GM20431 (cell line): ENCODE measurements around the gene STK16.

ENCODE experiments used
- in situ Hi-C: fragments of 300-500 bp; cut with MseI, MboI; formaldehyde crosslinking; loops from one replicate; pipeline ENCODE4 v1.15.0; 2020; ENCODE audit warnings: low sequenced_read_pairs; ENCODE audit not compliant: unreplicated experiment

The STK16 gene

GRCh38 chr2:219213486-219214071 lies 31.7 kb upstream of the STK16 start:
- in situ Hi-C loops, result no loop called here

DNA sequence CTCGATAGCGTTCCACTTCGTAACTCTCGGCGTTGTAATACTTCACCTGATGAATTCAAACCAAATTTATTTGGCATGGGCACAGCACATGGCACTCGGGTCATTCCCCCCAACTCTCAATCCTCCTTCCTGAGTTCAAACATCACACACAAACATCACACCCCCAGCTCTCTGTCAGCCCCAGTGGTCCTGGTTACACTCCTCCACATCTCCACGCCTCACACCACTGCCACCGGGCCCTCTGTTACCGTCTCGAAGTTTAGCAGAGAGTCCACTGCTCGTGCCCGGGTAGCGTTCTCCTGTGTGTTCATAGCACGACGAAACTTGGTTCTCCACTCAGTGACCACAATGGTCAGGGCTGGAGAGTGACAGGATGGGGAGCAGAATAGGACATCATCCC lies 31.1 kb upstream of the STK16 start:
- in situ Hi-C loops, result no loop called here

GRCh38 chr2:219214786-219215185 lies 30.5 kb upstream of the STK16 start:
- in situ Hi-C loops, result no loop called here

DNA sequence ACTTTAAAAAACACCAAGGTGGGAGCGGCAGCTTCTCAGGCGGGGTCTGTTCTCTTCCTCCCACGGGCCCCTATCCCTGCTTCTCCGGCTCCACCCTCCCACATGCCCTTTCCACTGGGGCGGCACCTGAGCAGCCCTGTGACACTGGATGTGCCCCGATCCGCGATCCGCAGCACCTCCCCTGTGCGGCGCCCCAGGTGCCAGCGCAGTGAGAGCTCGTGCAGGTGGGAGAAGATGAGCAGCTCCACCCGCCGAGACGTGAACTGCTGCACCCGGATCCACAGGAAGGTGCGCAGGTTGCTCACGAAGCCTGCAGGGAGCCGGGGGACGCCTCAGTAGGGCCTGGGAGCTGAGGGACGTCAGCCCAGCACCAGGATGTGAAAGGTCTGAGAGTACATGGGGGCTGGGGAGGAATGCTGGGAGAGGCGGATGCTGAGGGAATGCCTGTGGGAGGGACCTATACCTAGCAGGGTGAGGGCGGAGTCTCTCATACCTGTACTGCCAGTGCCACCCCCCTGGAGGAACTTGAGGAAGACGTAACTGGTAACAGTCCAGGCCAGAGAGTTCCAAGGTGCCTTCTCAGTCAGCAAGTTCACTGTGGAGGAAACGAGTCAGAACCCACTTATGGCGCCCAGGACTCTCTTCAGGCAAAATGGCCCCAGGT lies 29.3 kb upstream of the STK16 start:
- in situ Hi-C loops, result no loop called here

- in situ Hi-C loops, result no loop called here
These were observed 28.8 kb upstream of the STK16 start for GRCh38 chr2:219216535-219216915.

DNA sequence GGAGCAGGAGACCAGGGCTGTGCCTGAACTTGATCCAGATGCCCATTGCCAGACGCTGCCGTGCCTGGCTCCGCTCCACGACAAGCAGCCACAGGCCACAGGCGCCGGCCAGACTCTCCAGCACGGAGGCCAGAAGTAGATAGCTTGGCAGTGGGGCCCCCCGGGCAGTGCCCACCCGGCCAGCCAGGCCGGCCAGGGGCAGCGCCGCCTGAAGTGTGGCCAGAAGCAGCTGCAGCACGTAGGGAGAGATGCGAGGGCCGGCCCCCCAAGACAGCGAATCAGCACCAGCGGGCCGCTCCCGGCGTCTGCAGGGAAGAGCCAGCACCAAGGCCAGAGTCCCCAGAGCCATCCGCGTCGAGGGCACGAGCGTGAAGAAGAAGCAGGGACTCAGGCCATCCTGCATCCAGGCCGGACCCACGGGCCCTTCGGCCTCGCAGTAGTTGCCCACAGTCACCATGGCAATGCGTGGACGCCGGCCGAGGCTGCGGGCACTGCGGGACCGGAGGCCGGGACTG lies 27.0 kb upstream of the STK16 start:
- in situ Hi-C loops, result no loop called here

GRCh38 chr2:219218732-219219701 lies 26.3 kb upstream of the STK16 start, which contains the start of gene ABCB6:
TSS of gene ABCB6 (minus strand) at chr2:219218958. CDS start at chr2:219218673, 285 bp downstream.
- in situ Hi-C loops, result no loop called here

- in situ Hi-C loops, result no loop called here
These were observed 25.3 kb upstream of the STK16 start for GRCh38 chr2:219219784-219220532.

GRCh38 chr2:219220652-219221402 lies 24.5 kb upstream of the STK16 start:
- in situ Hi-C loops, result no loop called here

- in situ Hi-C loops, result no loop called here
These were observed 23.2 kb upstream of the STK16 start for GRCh38 chr2:219221957-219222518.

GRCh38 chr2:219223831-219224610 lies 21.3 kb upstream of the STK16 start:
- in situ Hi-C loops, result no loop called here

GRCh38 chr2:219225350-219225749 lies 19.9 kb upstream of the STK16 start:
- in situ Hi-C loops, result no loop called here

- in situ Hi-C loops, result no loop called here
These were observed 17.0 kb upstream of the STK16 start for GRCh38 chr2:219228041-219228910.

GRCh38 chr2:219228911-219229304 lies 16.4 kb upstream of the STK16 start:
- in situ Hi-C loops, result no loop called here

DNA sequence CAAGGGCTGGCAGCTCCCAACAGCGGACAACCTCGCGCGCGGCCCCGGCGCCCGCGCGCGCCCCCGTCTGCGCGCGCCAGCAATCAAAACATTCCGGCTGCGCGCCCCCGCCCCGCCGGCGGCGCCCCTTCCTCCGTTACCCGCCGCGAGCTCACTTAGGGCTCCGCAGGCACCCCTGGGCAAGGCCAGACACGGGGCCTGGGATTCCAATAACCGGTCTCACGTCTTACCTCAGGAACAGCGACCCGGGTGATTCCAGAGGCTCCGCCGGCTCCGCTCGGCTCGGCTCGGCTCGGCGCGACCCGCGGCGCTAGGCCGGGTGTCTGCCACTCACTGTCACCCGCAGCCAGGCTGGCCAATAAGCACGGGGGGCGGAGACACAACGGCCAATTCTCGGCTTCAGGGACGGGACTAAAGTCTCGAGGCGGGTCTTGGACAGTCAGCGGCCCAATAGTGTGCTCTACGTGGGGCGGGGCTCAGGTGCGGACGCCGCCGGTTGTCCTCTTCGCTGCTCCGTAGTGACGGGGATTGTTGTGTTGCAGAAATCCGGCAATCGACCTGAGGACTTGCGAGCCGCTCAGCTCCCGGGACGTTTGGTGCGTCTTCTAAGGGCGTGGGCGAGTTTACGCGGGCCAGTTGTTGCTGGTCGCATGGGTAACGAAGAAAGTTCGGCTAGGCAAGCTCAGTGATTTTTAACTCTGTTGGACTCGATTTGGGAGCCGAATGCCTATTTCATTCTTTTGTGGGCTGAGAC lies 15.8 kb upstream of the STK16 start, which contains the start of the genes ANKZF1 and ATG9A:
Gene ANKZF1, plus strand, starts transcription at position 502 of the 754 bp plus-strand sequence. CDS start 452 bp downstream, outside the sequence.
Gene ATG9A, minus strand, starts transcription at position 332 of the 754 bp plus-strand sequence. CDS start 1,612 bp downstream, outside the sequence.
- in situ Hi-C loops, result no loop called here

GRCh38 chr2:219230059-219230540 lies 15.2 kb upstream of the STK16 start:
- in situ Hi-C loops, result no loop called here
